Neuronal stem cell (in vitro differentiated cells): ENCODE measurements around the gene NOS3.

Experiments
- DNase-seq: peaks from one replicate; pipeline ENCODE4 v3.0.0-alpha.2; 2013; ENCODE audit warnings: low spot score
- H2AFZ ChIP-seq: one replicate; pipeline ENCODE4 v1.6.1; 2013; ENCODE audit warnings: mild to moderate bottlenecking, low read length, inconsistent platforms
- H2AK5ac ChIP-seq: 2 replicates; pipeline ENCODE4 v1.6.1; 2013; ENCODE audit warnings: low read depth, mild to moderate bottlenecking, inconsistent platforms, low read length, moderate library complexity, mixed read lengths
- H2BK120ac ChIP-seq: 2 replicates; pipeline ENCODE4 v1.6.1; 2013; ENCODE audit warnings: low read depth, mild to moderate bottlenecking, inconsistent platforms, low read length, moderate library complexity, mixed read lengths
- H2BK12ac ChIP-seq: one replicate; pipeline ENCODE4 v1.6.1; 2013; ENCODE audit warnings: low read length, inconsistent platforms
- H2BK15ac ChIP-seq: 2 replicates; pipeline ENCODE4 v1.6.1; 2013; ENCODE audit warnings: mild to moderate bottlenecking, low read length, inconsistent platforms, mixed read lengths
- H2BK5ac ChIP-seq: one replicate; pipeline ENCODE4 v1.6.1; 2013; ENCODE audit warnings: inconsistent platforms, mild to moderate bottlenecking, low read length, moderate library complexity
- H3K14ac ChIP-seq: one replicate; pipeline ENCODE4 v1.6.1; 2013; ENCODE audit warnings: low read length, inconsistent platforms
- H3K18ac ChIP-seq: 2 replicates; pipeline ENCODE4 v1.6.1; 2013; ENCODE audit warnings: low read length, inconsistent platforms
- H3K23ac ChIP-seq: 2 replicates; pipeline ENCODE4 v1.6.1; 2013; ENCODE audit warnings: low read depth, mild to moderate bottlenecking, mixed read lengths, low read length, inconsistent platforms; ENCODE audit not compliant: poor library complexity
- H3K27ac ChIP-seq: replicated peaks from 3 replicates; pipeline ENCODE4 v1.5.1; 2013; ENCODE audit warnings: low read length, inconsistent platforms
- H3K27me3 ChIP-seq, 3 experiments: 2 replicates each; pipeline ENCODE4 v1.6.1; 2013; ENCODE audit warnings: low read length in 3 of 3, mild to moderate bottlenecking in 2 of 3, inconsistent platforms in 1 of 3, low read depth in 1 of 3, mixed read lengths in 1 of 3, moderate library complexity in 1 of 3; ENCODE audit not compliant: control insufficient read depth in 3 of 3, insufficient read depth in 3 of 3
- H3K36me3 ChIP-seq, 2 donors: replicated peaks in 1 of 2; 2 replicates each; pipeline ENCODE4 v1.6.1; 2013; ENCODE audit warnings: low read length in 2 of 2; ENCODE audit not compliant: control insufficient read depth in 2 of 2, insufficient read depth in 2 of 2
- H3K4ac ChIP-seq: 2 replicates; pipeline ENCODE4 v1.6.1; 2013; ENCODE audit warnings: inconsistent platforms, mild to moderate bottlenecking, low read length, moderate library complexity
- H3K4me1 ChIP-seq, 2 donors: 1 replicate in 1 of 2; 2 replicates in 1 of 2; pipeline ENCODE4 v1.6.1; 2013; ENCODE audit warnings: low read length in 2 of 2, low read depth in 1 of 2; ENCODE audit not compliant: control insufficient read depth in 2 of 2, insufficient read depth in 1 of 2
- H3K4me2 ChIP-seq: one replicate; pipeline ENCODE4 v1.6.1; 2013; ENCODE audit warnings: mild to moderate bottlenecking, low read length, inconsistent platforms; ENCODE audit not compliant: insufficient read depth, poor library complexity, severe bottlenecking
- H3K4me3 ChIP-seq, 2 donors: 2 replicates each; pipeline ENCODE4 v1.5.1; 2013; ENCODE audit warnings: low read length in 2 of 2, mild to moderate bottlenecking in 2 of 2, inconsistent platforms in 1 of 2, moderate library complexity in 1 of 2
- H3K79me1 ChIP-seq: one replicate; pipeline ENCODE4 v1.6.1; 2013; ENCODE audit warnings: low read depth, mild to moderate bottlenecking, inconsistent platforms, low read length, moderate library complexity
- H3K9ac ChIP-seq: one replicate; pipeline ENCODE4 v1.6.1; 2013; ENCODE audit warnings: mild to moderate bottlenecking, low read depth, low read length, inconsistent platforms; ENCODE audit not compliant: poor library complexity
- H3K9me3 ChIP-seq, 2 donors: replicated peaks in 1 of 2; 2 replicates each; pipeline versions ENCODE3 to v1.6.1; 2013; ENCODE audit warnings: low read length in 2 of 2, mild to moderate bottlenecking in 2 of 2, inconsistent platforms in 1 of 2, low read depth in 1 of 2, mixed read lengths in 1 of 2, moderate library complexity in 1 of 2; ENCODE audit not compliant: control insufficient read depth in 2 of 2, insufficient read depth in 1 of 2
- H4K8ac ChIP-seq: one replicate; pipeline ENCODE4 v1.6.1; 2013; ENCODE audit warnings: low read depth, mild to moderate bottlenecking, inconsistent platforms, low read length, moderate library complexity
- H4K91ac ChIP-seq: one replicate; pipeline ENCODE4 v1.6.1; 2013; ENCODE audit warnings: low read length, low read depth, mild to moderate bottlenecking, inconsistent platforms; ENCODE audit not compliant: poor library complexity
- WGBS, 2 donors: extraction: QIAGEN DNeasy Blood & Tissue Kit; methylation state at CpG; one replicate each; pipeline ENCODE4 v1.1.7; 2013; ENCODE audit warnings: missing lambda C conversion rate in 2 of 2, mixed read lengths in 1 of 2; ENCODE audit not compliant: insufficient read length in 2 of 2, insufficient replicate concordance in 1 of 2; ENCODE audit errors: extremely low coverage in 2 of 2; 5-methylcytosine and 5-hydroxymethylcytosine counted together

NOS3 gene

GRCh38 chr7:150942591-150943452 lies 48.0 kb upstream of the NOS3 start:
- Histone ChIP-seq H2BK15ac (peak overlapping the region; percentile 63), H4K91ac (no peak overlapping the region), H3K27me3 (peaks cover 0 to 18% (median 0%) of the 10 kb centered on the region in 3 experiments), H3K9me3 (no peaks in the 10 kb centered on the region), H3K36me3 (no peaks in the 10 kb centered on the region), H2BK12ac (peak overlapping the region; percentile 52), H3K4me2 (no peak overlapping the region), H2AK5ac (peak overlapping the region; percentile 12), H3K4me3 (no peak overlapping the region), H3K18ac (peak overlapping the region; percentile 15), H3K9ac (no peak overlapping the region), H3K4ac (no peak overlapping the region), H4K8ac (no peak overlapping the region), H2AFZ (no peak overlapping the region), H3K14ac (peak overlapping the region; percentile 15), H3K79me1 (no peaks in the 10 kb centered on the region), H3K23ac (peak overlapping the region; percentile 50), H2BK120ac (no peak overlapping the region), H2BK5ac (no peak overlapping the region), H3K4me1 (peaks cover 14 to 16% of the 10 kb centered on the region in 2 donors), H3K27ac (no peak overlapping the region)
- DNase-seq: no peak
- WGBS, 2 donors: no CpG with 5 or more reads among the region's 13 CpGs

- Histone ChIP-seq H3K4me1 (peaks cover 17 to 19% of the 10 kb centered on the region in 2 donors), H3K4me2 (no peak overlapping the region), H3K23ac (no peak overlapping the region), H3K36me3 (no peaks in the 10 kb centered on the region), H3K79me1 (no peaks in the 10 kb centered on the region), H3K14ac (no peak overlapping the region), H2BK5ac (no peak overlapping the region), H2AFZ (no peak overlapping the region), H3K9me3 (no peaks in the 10 kb centered on the region), H3K27ac (no peak overlapping the region), H2BK12ac (no peak overlapping the region), H2BK120ac (no peak overlapping the region), H3K4ac (no peak overlapping the region), H2AK5ac (no peak overlapping the region), H4K8ac (no peak overlapping the region), H3K18ac (no peak overlapping the region), H4K91ac (no peak overlapping the region), H3K27me3 (peaks cover 0 to 15% (median under 1%) of the 10 kb centered on the region in 3 experiments), H3K9ac (no peak overlapping the region), H3K4me3 (no peak overlapping the region), H2BK15ac (no peak overlapping the region)
- DNase-seq: no peak
- WGBS, 2 donors: no CpG with 5 or more reads among the region's 6 CpGs
Observed at GRCh38 chr7:150943453-150943814, 47.4 kb upstream of the NOS3 start.

GRCh38 chr7:150944066-150945042 lies 46.5 kb upstream of the NOS3 start:
- WGBS, 2 donors: no CpG with 5 or more reads among the region's 6 CpGs
- H4K8ac ChIP-seq: no peak overlapping the region
- H3K27ac ChIP-seq: no peak overlapping the region
- no peak overlapping the region for H2BK12ac ChIP-seq
- H2BK5ac ChIP-seq: no peak overlapping the region
- H4K91ac ChIP-seq: no peak overlapping the region
- no peaks in the 10 kb centered on the region for H3K9me3 ChIP-seq
- no peak overlapping the region for H3K4ac ChIP-seq
- H2AFZ ChIP-seq: no peak overlapping the region
- H3K4me2 ChIP-seq: no peak overlapping the region
- no peaks in the 10 kb centered on the region for H3K36me3 ChIP-seq
- peaks cover 0 to 15% (median 6%) of the 10 kb centered on the region in 3 experiments for H3K27me3 ChIP-seq
- peak overlapping the region; percentile 30 for H2AK5ac ChIP-seq
- no peak for DNase-seq
- H3K9ac ChIP-seq: no peak overlapping the region
- peaks cover 2% of the 10 kb centered on the region for H3K79me1 ChIP-seq
- H3K23ac ChIP-seq: peak overlapping the region; percentile 45
- H2BK15ac ChIP-seq: no peak overlapping the region
- H3K4me3 ChIP-seq: no peak overlapping the region
- no peak overlapping the region for H3K14ac ChIP-seq
- peaks cover 21 to 22% of the 10 kb centered on the region in 2 donors for H3K4me1 ChIP-seq
- H3K18ac ChIP-seq: peak overlapping the region; percentile 55
- H2BK120ac ChIP-seq: no peak overlapping the region
